Liver (tissue), 9 donors: ENCODE measurements around the gene VAPB. TPM values are rescaled to one million over a fixed set of nuclear protein-coding genes. Genes with fewer than 3 reads are reported as not detected.

ENCODE experiments used
- DNase-seq: peaks from one replicate; pipeline ENCODE4 v3.0.0-alpha.2; 2017; ENCODE audit warnings: low spot score
- H3K27ac ChIP-seq, 2 donors: one replicate each; pipeline ENCODE4 v1.7.0; 2013; ENCODE audit warnings: inconsistent platforms in 2 of 2, low read length in 2 of 2, control low read depth in 1 of 2, low read depth in 1 of 2, mild to moderate bottlenecking in 1 of 2
- H3K27me3 ChIP-seq, 4 donors: one replicate each; pipeline versions ENCODE4 v1.6.1 to v1.7.0; 2013; ENCODE audit warnings: low read length in 3 of 4, inconsistent platforms in 1 of 4, mild to moderate bottlenecking in 1 of 4, moderate library complexity in 1 of 4; ENCODE audit not compliant: control insufficient read depth in 4 of 4, insufficient read depth in 4 of 4
- H3K36me3 ChIP-seq, 4 donors: one replicate each; pipeline versions ENCODE4 v1.6.1 to v1.7.0; 2013; ENCODE audit warnings: low read length in 3 of 4, mild to moderate bottlenecking in 3 of 4, low read depth in 1 of 4, moderate library complexity in 1 of 4; ENCODE audit not compliant: control insufficient read depth in 4 of 4, insufficient read depth in 3 of 4
- H3K4me1 ChIP-seq, 4 donors: one replicate each; pipeline versions ENCODE4 v1.6.1 to v1.7.0; 2013; ENCODE audit warnings: low read length in 3 of 4, mild to moderate bottlenecking in 3 of 4, moderate library complexity in 1 of 4; ENCODE audit not compliant: control insufficient read depth in 4 of 4, insufficient read depth in 4 of 4
- H3K4me3 ChIP-seq, 3 donors: one replicate each; pipeline versions ENCODE4 v1.6.1 to v1.7.0; 2013; ENCODE audit warnings: low read length in 3 of 3, control low read depth in 1 of 3, low read depth in 1 of 3, mild to moderate bottlenecking in 1 of 3
- H3K9ac ChIP-seq, 2 donors: one replicate each; pipeline ENCODE4 v1.7.0; 2013; ENCODE audit warnings: low read length in 2 of 2, mild to moderate bottlenecking in 2 of 2, moderate library complexity in 2 of 2, control low read depth in 1 of 2, low read depth in 1 of 2
- H3K9me3 ChIP-seq, 4 donors: one replicate each; pipeline versions ENCODE4 v1.6.1 to v1.7.0; 2013; ENCODE audit warnings: low read length in 3 of 4; ENCODE audit not compliant: control insufficient read depth in 4 of 4
- EGR1 ChIP-seq, 2 donors: IDR thresholded peaks; 2 replicates each; pipeline ENCODE4 v1.6.1; 2016 to 2018; ENCODE audit warnings: antibody characterized with exemption in 2 of 2, low read depth in 2 of 2
- FOXA1 ChIP-seq: IDR thresholded peaks from 2 replicates; pipeline ENCODE4 v1.6.1; 2016; ENCODE audit warnings: antibody characterized with exemption
- GABPA ChIP-seq, 2 donors: IDR thresholded peaks in 1 of 2; conservative IDR thresholded peaks in 1 of 2; 2 replicates each; pipeline ENCODE4 v1.6.1; 2016; ENCODE audit warnings: antibody characterized with exemption in 2 of 2, mild to moderate bottlenecking in 1 of 2, moderate library complexity in 1 of 2
- HNF4G ChIP-seq: IDR thresholded peaks from 2 replicates; pipeline ENCODE4 v1.6.1; 2016; ENCODE audit warnings: antibody characterized with exemption
- JUND ChIP-seq, 2 donors: IDR thresholded peaks; 2 replicates each; pipeline ENCODE4 v1.6.1; 2016; ENCODE audit warnings: antibody characterized with exemption in 2 of 2
- MAX ChIP-seq: IDR thresholded peaks from 2 replicates; pipeline ENCODE4 v1.6.1; 2016; ENCODE audit warnings: antibody characterized with exemption
- NR2F2 ChIP-seq: IDR thresholded peaks from 2 replicates; pipeline ENCODE4 v1.6.1; 2016; ENCODE audit warnings: antibody characterized with exemption
- RAD21 ChIP-seq, 2 donors: IDR thresholded peaks; 2 replicates each; pipeline ENCODE4 v1.6.1; 2016; ENCODE audit warnings: antibody characterized with exemption in 2 of 2, mild to moderate bottlenecking in 2 of 2
- REST ChIP-seq: IDR thresholded peaks from 2 replicates; pipeline ENCODE4 v1.6.1; 2016; ENCODE audit warnings: antibody characterized with exemption, mild to moderate bottlenecking
- RXRA ChIP-seq, 2 donors: IDR thresholded peaks; 2 replicates each; pipeline ENCODE4 v1.6.1; 2017 to 2018; ENCODE audit warnings: antibody characterized with exemption in 2 of 2, mild to moderate bottlenecking in 1 of 2
- TAF1 ChIP-seq: conservative IDR thresholded peaks from 2 replicates; pipeline ENCODE4 v1.6.1; 2016; ENCODE audit warnings: antibody characterized with exemption, mild to moderate bottlenecking
- WGBS: extraction: QIAGEN DNeasy Blood & Tissue Kit; methylation state at CpG from one replicate; pipeline ENCODE4 v1.1.7; 2013; 5-methylcytosine and 5-hydroxymethylcytosine counted together
- polyA plus RNA-seq, 2 donors: library from polyadenylated mRNA; stranded (reverse) in 1 of 2; unstranded in 1 of 2; fragments of 200-250 nt in 1 of 2; fragments of >200 nt in 1 of 2; fragmentation: Nextera tagmentation in 1 of 2; extraction: Ambion mirVana in 1 of 2; gene quantifications; one replicate each; pipeline versions ENCODE4 v1.2.1 to v1.2.3, GENCODE V29; 2013 to 2015
- total RNA-seq, 2 donors: library from RNA; depleted of rRNA; stranded (reverse); fragments of >200 nt; gene quantifications; one replicate each; pipeline ENCODE4 v1.2.3, GENCODE V29; 2014
- TF ChIP-seq, protein P1 (sequence below): IDR thresholded peaks from 2 replicates; pipeline ENCODE4 v1.6.1; 2016; ENCODE audit warnings: antibody characterized with exemption
- TF ChIP-seq, protein P2 (sequence below): fragments of 150-350 bp; IDR thresholded peaks from 2 replicates; pipeline ENCODE4 v1.5.1; 2017; ENCODE audit warnings: improper control_type of control experiment, low read depth, low read length; ENCODE audit not compliant: missing input control
- TF ChIP-seq, protein P3 (sequence below): IDR thresholded peaks from 2 replicates; pipeline ENCODE4 v1.6.1; 2016; ENCODE audit warnings: antibody characterized with exemption
- donor health status: healthy.
- donor health status: healthy.
- donor health status: healthy.
- donor health status: healthy.
- donor health status: healthy.

Gene VAPB
- total and polyA plus RNA-seq, 4 donors = 12.2 to 21.7 (median 18.5) TPM

GRCh38 chr20:58428364-58428763 lies 39.3 kb downstream of the VAPB start:
- H3K27ac ChIP-seq = no peak overlapping the region
- H3K27me3 ChIP-seq = no peaks in the 10 kb centered on the region
- 98% methylated on average over 2 of the region's 2 CpGs for WGBS
- H3K4me3 ChIP-seq = no peak overlapping the region
- no peak overlapping the region for H3K9ac ChIP-seq
- H3K4me1 ChIP-seq = peaks cover 12 to 25% (median 21%) of the 10 kb centered on the region in 4 donors
- TF ChIP-seq, protein P1, sequence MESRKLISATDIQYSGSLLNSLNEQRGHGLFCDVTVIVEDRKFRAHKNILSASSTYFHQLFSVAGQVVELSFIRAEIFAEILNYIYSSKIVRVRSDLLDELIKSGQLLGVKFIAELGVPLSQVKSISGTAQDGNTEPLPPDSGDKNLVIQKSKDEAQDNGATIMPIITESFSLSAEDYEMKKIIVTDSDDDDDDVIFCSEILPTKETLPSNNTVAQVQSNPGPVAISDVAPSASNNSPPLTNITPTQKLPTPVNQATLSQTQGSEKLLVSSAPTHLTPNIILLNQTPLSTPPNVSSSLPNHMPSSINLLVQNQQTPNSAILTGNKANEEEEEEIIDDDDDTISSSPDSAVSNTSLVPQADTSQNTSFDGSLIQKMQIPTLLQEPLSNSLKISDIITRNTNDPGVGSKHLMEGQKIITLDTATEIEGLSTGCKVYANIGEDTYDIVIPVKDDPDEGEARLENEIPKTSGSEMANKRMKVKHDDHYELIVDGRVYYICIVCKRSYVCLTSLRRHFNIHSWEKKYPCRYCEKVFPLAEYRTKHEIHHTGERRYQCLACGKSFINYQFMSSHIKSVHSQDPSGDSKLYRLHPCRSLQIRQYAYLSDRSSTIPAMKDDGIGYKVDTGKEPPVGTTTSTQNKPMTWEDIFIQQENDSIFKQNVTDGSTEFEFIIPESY = no peak
- no peaks in the 10 kb centered on the region for H3K9me3 ChIP-seq
- peaks cover 0 to 4% (median 1%) of the 10 kb centered on the region in 4 donors for H3K36me3 ChIP-seq
- no peak for DNase-seq

GRCh38 chr20:58429303-58429702 lies 40.3 kb downstream of the VAPB start:
- DNase-seq = no peak
- Histone ChIP-seq H3K27ac (no peak overlapping the region), H3K9me3 (no peaks in the 10 kb centered on the region), H3K27me3 (no peaks in the 10 kb centered on the region), H3K9ac (no peak overlapping the region), H3K4me3 (no peak overlapping the region), H3K36me3 (peaks cover 0 to 4% (median 1%) of the 10 kb centered on the region in 4 donors), H3K4me1 (peaks cover 15 to 32% (median 25%) of the 10 kb centered on the region in 4 donors)
- WGBS = 95% methylated on average over 7 of the region's 7 CpGs
- TF ChIP-seq, protein P2, sequence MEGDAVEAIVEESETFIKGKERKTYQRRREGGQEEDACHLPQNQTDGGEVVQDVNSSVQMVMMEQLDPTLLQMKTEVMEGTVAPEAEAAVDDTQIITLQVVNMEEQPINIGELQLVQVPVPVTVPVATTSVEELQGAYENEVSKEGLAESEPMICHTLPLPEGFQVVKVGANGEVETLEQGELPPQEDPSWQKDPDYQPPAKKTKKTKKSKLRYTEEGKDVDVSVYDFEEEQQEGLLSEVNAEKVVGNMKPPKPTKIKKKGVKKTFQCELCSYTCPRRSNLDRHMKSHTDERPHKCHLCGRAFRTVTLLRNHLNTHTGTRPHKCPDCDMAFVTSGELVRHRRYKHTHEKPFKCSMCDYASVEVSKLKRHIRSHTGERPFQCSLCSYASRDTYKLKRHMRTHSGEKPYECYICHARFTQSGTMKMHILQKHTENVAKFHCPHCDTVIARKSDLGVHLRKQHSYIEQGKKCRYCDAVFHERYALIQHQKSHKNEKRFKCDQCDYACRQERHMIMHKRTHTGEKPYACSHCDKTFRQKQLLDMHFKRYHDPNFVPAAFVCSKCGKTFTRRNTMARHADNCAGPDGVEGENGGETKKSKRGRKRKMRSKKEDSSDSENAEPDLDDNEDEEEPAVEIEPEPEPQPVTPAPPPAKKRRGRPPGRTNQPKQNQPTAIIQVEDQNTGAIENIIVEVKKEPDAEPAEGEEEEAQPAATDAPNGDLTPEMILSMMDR = no peak
- no peak for TF ChIP-seq REST
- TF ChIP-seq, protein P3, sequence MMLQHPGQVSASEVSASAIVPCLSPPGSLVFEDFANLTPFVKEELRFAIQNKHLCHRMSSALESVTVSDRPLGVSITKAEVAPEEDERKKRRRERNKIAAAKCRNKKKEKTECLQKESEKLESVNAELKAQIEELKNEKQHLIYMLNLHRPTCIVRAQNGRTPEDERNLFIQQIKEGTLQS = no peak
- no peak for TF ChIP-seq RXRA (IDR thresholded peaks at IDR 0.05)
- TF ChIP-seq MAX = no peak
- TF ChIP-seq GABPA (IDR thresholded peaks at IDR 0.05 in 1 of 2, conservative IDR thresholded peaks at IDR 0.05 in 1 of 2) = no peak
- TF ChIP-seq TAF1 = no peak
- no peak for TF ChIP-seq NR2F2
- TF ChIP-seq JUND (IDR thresholded peaks at IDR 0.05) = no peak
- no peak for TF ChIP-seq FOXA1
- TF ChIP-seq, protein P1 = no peak
- TF ChIP-seq HNF4G = no peak
- TF ChIP-seq RAD21 (IDR thresholded peaks at IDR 0.05) = no peak
- no peak for TF ChIP-seq EGR1 (IDR thresholded peaks at IDR 0.05; ENCODE audit: low read depth in 2 of 2)
